Mesenchymal stem cell (in vitro differentiated cells and primary cell): ENCODE data around the gene KCTD5.

Experiments used
- DNase-seq: peaks from one replicate; pipeline ENCODE4 v3.0.0-alpha.2; 2013
- H2AFZ ChIP-seq: one replicate; pipeline ENCODE4 v1.6.1; 2013; ENCODE audit warnings: low read depth, mild to moderate bottlenecking, control low read depth, inconsistent platforms, low read length, moderate library complexity
- H2AK5ac ChIP-seq: 2 replicates; pipeline ENCODE4 v1.6.1; 2013; ENCODE audit warnings: low read length, moderate library complexity, mild to moderate bottlenecking, inconsistent platforms; ENCODE audit not compliant: severe bottlenecking
- H2BK120ac ChIP-seq: one replicate; pipeline ENCODE4 v1.6.1; 2013; ENCODE audit warnings: low read depth, mild to moderate bottlenecking, inconsistent platforms, low read length, moderate library complexity
- H2BK12ac ChIP-seq, 2 experiments: one replicate each; pipeline ENCODE4 v1.6.1; 2013; ENCODE audit warnings: inconsistent platforms in 2 of 2, low read length in 2 of 2, mild to moderate bottlenecking in 2 of 2, moderate library complexity in 2 of 2, control low read depth in 1 of 2
- H2BK15ac ChIP-seq: one replicate; pipeline ENCODE4 v1.6.1; 2013; ENCODE audit warnings: mild to moderate bottlenecking, low read depth, inconsistent platforms; ENCODE audit not compliant: poor library complexity, severe bottlenecking
- H2BK5ac ChIP-seq: 2 replicates; pipeline ENCODE4 v1.6.1; 2013; ENCODE audit warnings: low read depth, mild to moderate bottlenecking, low read length, control low read depth, inconsistent platforms; ENCODE audit not compliant: poor library complexity, severe bottlenecking
- H3K14ac ChIP-seq, 2 experiments: one replicate each; pipeline ENCODE4 v1.6.1; 2013; ENCODE audit warnings: inconsistent platforms in 2 of 2, low read length in 2 of 2, control low read depth in 1 of 2, mild to moderate bottlenecking in 1 of 2, moderate library complexity in 1 of 2
- H3K18ac ChIP-seq, 2 experiments: one replicate each; pipeline ENCODE4 v1.6.1; 2013; ENCODE audit warnings: inconsistent platforms in 2 of 2, low read length in 2 of 2, control low read depth in 1 of 2, low read depth in 1 of 2, mild to moderate bottlenecking in 1 of 2
- H3K23ac ChIP-seq, 2 experiments: one replicate each; pipeline ENCODE4 v1.6.1; 2013; ENCODE audit warnings: inconsistent platforms in 2 of 2, low read length in 2 of 2, mild to moderate bottlenecking in 2 of 2, moderate library complexity in 2 of 2, control low read depth in 1 of 2
- H3K27ac ChIP-seq: 2 replicates; pipeline ENCODE4 v1.5.1; 2013; ENCODE audit warnings: mild to moderate bottlenecking, moderate library complexity, low read length, control low read depth, inconsistent platforms; ENCODE audit not compliant: poor library complexity, severe bottlenecking
- H3K27me3 ChIP-seq, 2 experiments: 2 replicates each; pipeline versions ENCODE4 v1.6.1 to v1.7.0; 2013; ENCODE audit warnings: low read length in 2 of 2, mild to moderate bottlenecking in 2 of 2, moderate library complexity in 2 of 2, control low read depth in 1 of 2, inconsistent platforms in 1 of 2; ENCODE audit not compliant: control insufficient read depth in 1 of 2, insufficient read depth in 1 of 2
- H3K36me3 ChIP-seq, 2 experiments: 2 replicates each; pipeline versions ENCODE4 v1.6.1 to v1.7.0; 2013; ENCODE audit warnings: low read length in 2 of 2, control low read depth in 1 of 2, inconsistent platforms in 1 of 2, low read depth in 1 of 2, mild to moderate bottlenecking in 1 of 2; ENCODE audit not compliant: insufficient read depth in 2 of 2, control insufficient read depth in 1 of 2
- H3K4ac ChIP-seq, 2 experiments: one replicate each; pipeline ENCODE4 v1.6.1; 2013; ENCODE audit warnings: inconsistent platforms in 2 of 2, low read length in 2 of 2, mild to moderate bottlenecking in 2 of 2, moderate library complexity in 2 of 2, control low read depth in 1 of 2, low read depth in 1 of 2
- H3K4me1 ChIP-seq: 2 replicates; pipeline ENCODE4 v1.6.1; 2013; ENCODE audit warnings: low read depth, low read length, control low read depth; ENCODE audit not compliant: control insufficient read depth, insufficient read depth
- H3K4me2 ChIP-seq: 2 replicates; pipeline ENCODE4 v1.6.1; 2013; ENCODE audit warnings: low read length, mild to moderate bottlenecking, inconsistent platforms; ENCODE audit not compliant: poor library complexity, severe bottlenecking
- H3K4me3 ChIP-seq, 2 experiments: 2 replicates each; pipeline versions ENCODE4 v1.5.1 to v1.7.0; 2013; ENCODE audit warnings: low read length in 2 of 2, mild to moderate bottlenecking in 2 of 2, control low read depth in 1 of 2, low read depth in 1 of 2; ENCODE audit not compliant: insufficient read depth in 1 of 2
- H3K79me1 ChIP-seq: replicated peaks from 2 replicates; pipeline ENCODE4 v1.6.1; 2013; ENCODE audit warnings: mild to moderate bottlenecking, control low read depth, low read length, inconsistent platforms; ENCODE audit not compliant: poor library complexity, severe bottlenecking
- H3K9ac ChIP-seq: 2 replicates; pipeline ENCODE4 v1.7.0; 2013; ENCODE audit warnings: mild to moderate bottlenecking, low read length, moderate library complexity
- H3K9me3 ChIP-seq: 2 replicates; pipeline ENCODE4 v1.7.0; 2013; ENCODE audit warnings: mild to moderate bottlenecking, low read length; ENCODE audit not compliant: control insufficient read depth
- H4K8ac ChIP-seq: one replicate; pipeline ENCODE4 v1.6.1; 2013; ENCODE audit warnings: inconsistent platforms, mild to moderate bottlenecking, low read length, moderate library complexity
- H4K91ac ChIP-seq: one replicate; pipeline ENCODE4 v1.6.1; 2013; ENCODE audit warnings: mild to moderate bottlenecking, low read length, inconsistent platforms
- whole genome bisulfite sequencing: methylation state at CpG from one replicate; pipeline ENCODE4 v1.1.7; 2013; ENCODE audit warnings: mixed read lengths; 5-methylcytosine and 5-hydroxymethylcytosine counted together

Gene KCTD5

GRCh38 chr16:2740476-2740875, 58.2 kb downstream of the KCTD5 start:
- H3K4me2 ChIP-seq: no peak overlapping the region
- H2BK15ac ChIP-seq: no peak overlapping the region
- H2BK12ac ChIP-seq: no peak overlapping the region
- no peak overlapping the region for H2BK120ac ChIP-seq
- peak overlapping the region in 1 of 2 experiments; percentile 22 for H3K4me3 ChIP-seq
- H2BK5ac ChIP-seq: no peak overlapping the region
- H4K8ac ChIP-seq: no peak overlapping the region
- H3K18ac ChIP-seq: no peak overlapping the region
- no peaks in the 10 kb centered on the region for H3K36me3 ChIP-seq
- H3K79me1 ChIP-seq: no peaks in the 10 kb centered on the region
- no peak for DNase-seq
- no peak overlapping the region for H3K14ac ChIP-seq
- H3K27ac ChIP-seq: no peak overlapping the region
- 81% methylated on average over 6 of the region's 6 CpGs for WGBS
- H3K9ac ChIP-seq: no peak overlapping the region
- H2AK5ac ChIP-seq: no peak overlapping the region
- no peaks in the 10 kb centered on the region for H3K9me3 ChIP-seq
- no peak overlapping the region for H4K91ac ChIP-seq
- no peak overlapping the region for H2AFZ ChIP-seq
- peak overlapping the region in 1 of 2 experiments; percentile 3 for H3K23ac ChIP-seq
- peaks cover 4 to 16% of the 10 kb centered on the region in 2 experiments for H3K27me3 ChIP-seq
- H3K4me1 ChIP-seq: peaks cover 7% of the 10 kb centered on the region
- no peak overlapping the region for H3K4ac ChIP-seq

- H2BK120ac ChIP-seq: no peak overlapping the region
- H3K79me1 ChIP-seq: no peaks in the 10 kb centered on the region
- H2AFZ ChIP-seq: no peak overlapping the region
- DNase-seq: no peak
- no peak overlapping the region for H3K27ac ChIP-seq
- no peak overlapping the region for H2AK5ac ChIP-seq
- no peak overlapping the region for H4K91ac ChIP-seq
- no peak overlapping the region for H3K4ac ChIP-seq
- no peak overlapping the region for H4K8ac ChIP-seq
- no peak overlapping the region for H3K4me2 ChIP-seq
- no peak overlapping the region for H3K18ac ChIP-seq
- H3K23ac ChIP-seq: no peak overlapping the region
- WGBS: 87% methylated on average over 4 of the region's 4 CpGs
- no peaks in the 10 kb centered on the region for H3K36me3 ChIP-seq
- H3K4me1 ChIP-seq: peaks cover 7% of the 10 kb centered on the region
- H2BK15ac ChIP-seq: no peak overlapping the region
- H3K14ac ChIP-seq: no peak overlapping the region
- H3K9ac ChIP-seq: no peak overlapping the region
- H3K27me3 ChIP-seq: peaks cover 4 to 16% of the 10 kb centered on the region in 2 experiments
- no peak overlapping the region for H2BK12ac ChIP-seq
- H3K4me3 ChIP-seq: no peak overlapping the region
- no peak overlapping the region for H2BK5ac ChIP-seq
- no peaks in the 10 kb centered on the region for H3K9me3 ChIP-seq
Measured at GRCh38 chr16:2741168-2741567, 58.8 kb downstream of the KCTD5 start.

- no peak overlapping the region for H3K9ac ChIP-seq
- H3K18ac ChIP-seq: no peak overlapping the region
- H3K27ac ChIP-seq: no peak overlapping the region
- 94% methylated on average over 12 of the region's 12 CpGs for WGBS
- H3K79me1 ChIP-seq: no peaks in the 10 kb centered on the region
- no peak overlapping the region for H2BK120ac ChIP-seq
- H3K4ac ChIP-seq: no peak overlapping the region
- H3K36me3 ChIP-seq: no peaks in the 10 kb centered on the region
- H2BK5ac ChIP-seq: no peak overlapping the region
- H2BK15ac ChIP-seq: no peak overlapping the region
- no peak overlapping the region for H3K23ac ChIP-seq
- no peak overlapping the region for H3K14ac ChIP-seq
- no peaks in the 10 kb centered on the region for H3K9me3 ChIP-seq
- peaks cover 7% of the 10 kb centered on the region for H3K4me1 ChIP-seq
- H2BK12ac ChIP-seq: no peak overlapping the region
- H2AK5ac ChIP-seq: no peak overlapping the region
- no peak overlapping the region for H3K4me2 ChIP-seq
- no peak for DNase-seq
- H4K8ac ChIP-seq: no peak overlapping the region
- H3K4me3 ChIP-seq: no peak overlapping the region
- H2AFZ ChIP-seq: no peak overlapping the region
- H3K27me3 ChIP-seq: peaks cover 4 to 16% of the 10 kb centered on the region in 2 experiments
- H4K91ac ChIP-seq: no peak overlapping the region
Measured at GRCh38 chr16:2742323-2743006, 60.1 kb downstream of the KCTD5 start.

- Histone ChIP-seq H3K36me3 (no peaks in the 10 kb centered on the region), H4K91ac (no peak overlapping the region), H2BK15ac (no peak overlapping the region), H3K9ac (no peak overlapping the region), H3K4me1 (peaks cover 7% of the 10 kb centered on the region), H2AK5ac (no peak overlapping the region), H3K9me3 (no peaks in the 10 kb centered on the region), H3K23ac (no peak overlapping the region), H3K79me1 (no peaks in the 10 kb centered on the region), H3K27ac (no peak overlapping the region), H2BK5ac (no peak overlapping the region), H2BK120ac (no peak overlapping the region), H2AFZ (no peak overlapping the region), H3K18ac (no peak overlapping the region), H3K4me3 (no peak overlapping the region), H4K8ac (no peak overlapping the region), H3K4ac (no peak overlapping the region), H3K4me2 (no peak overlapping the region), H3K14ac (no peak overlapping the region), H2BK12ac (no peak overlapping the region), H3K27me3 (peaks cover 4 to 16% of the 10 kb centered on the region in 2 experiments)
- 87% methylated on average over 16 of the region's 19 CpGs for WGBS
- DNase-seq: no peak
Measured at GRCh38 chr16:2743007-2743810, 60.9 kb downstream of the KCTD5 start.
